Common myeloid progenitor, CD34-positive (primary cell): ENCODE results near the gene MYLK.
"Not testable (repeated sequence)": the region's sequence is repeated elsewhere in the genome, so short reads cannot be mapped to it uniquely, and the experiment has no call there.

ENCODE experiments used
- CTCF ChIA-PET: fragments of 350-600 bp; sonication (Branson Sonifier 250); formaldehyde crosslinking; loops from one replicate; lab custom pipeline; 2021; ENCODE audit warnings: antibody characterized with exemption; lab: Charles Lee
- POLR2A ChIA-PET: fragments of 350-600 bp; sonication (Branson Sonifier 250); formaldehyde crosslinking; loops from one replicate; lab custom pipeline; 2021; ENCODE audit warnings: antibody characterized with exemption; lab: Charles Lee
- DNase-seq, 3 donors: peaks; one replicate each; pipeline versions ENCODE4 v3.0.0 to v3.0.0-alpha.2; 2013
- H3K27ac ChIP-seq, 2 experiments: 1 replicate in 1 of 2; 2 replicates in 1 of 2; pipeline ENCODE4 v1.7.0; 2013; ENCODE audit warnings: inconsistent platforms in 2 of 2, low read length in 2 of 2, mild to moderate bottlenecking in 2 of 2, low read depth in 1 of 2, moderate library complexity in 1 of 2; ENCODE audit not compliant: severe bottlenecking in 2 of 2, insufficient read depth in 1 of 2, poor library complexity in 1 of 2
- H3K27me3 ChIP-seq, 5 experiments: replicated peaks in 2 of 5; 1 replicate in 3 of 5; 2 replicates in 2 of 5; pipeline versions ENCODE4 v1.6.1 to v1.7.0; 2013; ENCODE audit warnings: low read length in 4 of 5, mild to moderate bottlenecking in 2 of 5, moderate library complexity in 2 of 5, inconsistent platforms in 1 of 5; ENCODE audit not compliant: insufficient read depth in 5 of 5, control insufficient read depth in 4 of 5
- H3K36me3 ChIP-seq, 4 experiments: 1 replicate in 2 of 4; 2 replicates in 2 of 4; pipeline versions ENCODE4 v1.6.1 to v1.7.0; 2013; ENCODE audit warnings: low read length in 3 of 4, control low read depth in 1 of 4, mild to moderate bottlenecking in 1 of 4; ENCODE audit not compliant: control insufficient read depth in 4 of 4, insufficient read depth in 4 of 4
- H3K4me1 ChIP-seq, 4 experiments: 1 replicate in 3 of 4; 2 replicates in 1 of 4; pipeline versions ENCODE4 v1.6.1 to v1.7.1; 2013; ENCODE audit warnings: low read length in 3 of 4, mild to moderate bottlenecking in 3 of 4, control low read depth in 1 of 4, inconsistent platforms in 1 of 4, moderate library complexity in 1 of 4; ENCODE audit not compliant: control insufficient read depth in 4 of 4, insufficient read depth in 4 of 4; ENCODE audit errors: control extremely low read depth in 1 of 4
- H3K4me3 ChIP-seq, 7 experiments: 1 replicate in 4 of 7; 2 replicates in 3 of 7; pipeline versions ENCODE4 v1.5.1 to v1.7.0; 2013; ENCODE audit warnings: mild to moderate bottlenecking in 7 of 7, low read length in 6 of 7, moderate library complexity in 6 of 7, inconsistent platforms in 2 of 7, low read depth in 2 of 7, control low read depth in 1 of 7; ENCODE audit not compliant: insufficient read depth in 4 of 7, control insufficient read depth in 1 of 7; ENCODE audit errors: extremely low read depth in 1 of 7
- H3K9me3 ChIP-seq, 5 experiments: 1 replicate in 4 of 5; 2 replicates in 1 of 5; pipeline versions ENCODE4 v1.6.1 to v1.7.1; 2013; ENCODE audit warnings: low read length in 4 of 5, mild to moderate bottlenecking in 2 of 5, inconsistent platforms in 1 of 5, low read depth in 1 of 5, moderate library complexity in 1 of 5; ENCODE audit not compliant: control insufficient read depth in 4 of 5, insufficient read depth in 2 of 5; ENCODE audit errors: control extremely low read depth in 1 of 5
- WGBS: methylation state at CpG from one replicate; pipeline ENCODE4 v1.1.5; 2013; ENCODE audit not compliant: insufficient coverage; 5-methylcytosine and 5-hydroxymethylcytosine counted together

Gene MYLK

GRCh38 chr3:123602325-123602724, 281.8 kb downstream of the MYLK start:
- Histone ChIP-seq H3K4me1 (peaks cover 0 to 4% (median 2%) of the 10 kb centered on the region in 4 experiments), H3K36me3 (peaks cover 0 to 5% (median 2%) of the 10 kb centered on the region in 4 experiments), H3K4me3 (no peak overlapping the region), H3K27ac (no peak overlapping the region), H3K9me3 (no peaks in the 10 kb centered on the region), H3K27me3 (no peaks in the 10 kb centered on the region)
- ChIA-PET POLR2A (no interaction called here), CTCF (no interaction called here)
- DNase-seq: no peak
- WGBS: 100% methylated on average over 1 of the region's 1 CpG

DNA sequence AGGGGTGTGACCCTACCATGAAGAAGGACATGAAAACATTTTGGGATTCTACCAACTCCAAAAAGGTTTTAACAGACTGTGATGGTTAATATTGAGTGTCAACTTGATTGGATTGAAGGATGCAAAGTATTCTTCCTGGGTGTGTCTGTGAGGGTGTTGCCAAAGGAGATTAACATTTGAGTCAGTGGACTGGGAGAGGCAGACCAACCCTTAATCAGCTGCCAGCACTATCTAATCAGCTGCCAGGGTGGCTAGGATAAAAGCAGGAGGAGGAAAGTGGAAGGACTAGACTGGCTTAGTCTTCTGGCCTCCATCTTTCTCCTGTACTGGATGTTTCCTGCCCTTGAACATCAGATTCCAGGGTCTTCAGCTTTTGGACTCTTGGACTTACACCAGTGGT, 283.3 kb downstream of the MYLK start:
- H3K27me3 ChIP-seq, POLR2A ChIA-PET: not testable (repeated sequence)

DNA sequence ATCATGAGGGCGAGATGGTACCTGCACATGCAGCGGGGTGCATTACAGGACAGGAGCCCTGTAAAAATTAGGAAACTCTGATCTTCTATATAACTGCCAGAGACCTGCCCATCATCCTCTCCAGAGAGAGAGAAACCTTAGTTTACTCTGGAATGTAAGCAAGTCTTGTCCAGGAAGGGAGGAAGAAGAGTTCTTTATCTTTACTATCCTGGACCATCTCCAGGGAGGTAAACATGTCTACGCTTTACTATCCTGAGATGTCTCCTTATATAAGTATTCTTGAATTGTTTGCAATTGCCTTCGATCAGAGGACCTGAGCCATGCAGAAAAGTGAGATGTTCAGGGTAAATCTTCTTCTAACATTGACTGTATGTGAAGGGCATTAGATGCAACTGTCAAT, 286.6 kb downstream of the MYLK start:
- ChIA-PET POLR2A (no interaction called here), CTCF (no interaction called here)
- DNase-seq: no peak
- H3K4me1 ChIP-seq: peaks cover 0 to 16% (median 9%) of the 10 kb centered on the region in 4 experiments
- no peak overlapping the region for H3K4me3 ChIP-seq
- no peaks in the 10 kb centered on the region for H3K27me3 ChIP-seq
- no peak overlapping the region for H3K27ac ChIP-seq
- H3K36me3 ChIP-seq: peaks cover 0 to 5% (median 1%) of the 10 kb centered on the region in 4 experiments
- 100% methylated on average over 1 of the region's 4 CpGs for WGBS
- H3K9me3 ChIP-seq: no peaks in the 10 kb centered on the region

More for the DNA sequence above, 283.3 kb downstream of the MYLK start:
- DNase-seq, H3K4me1 ChIP-seq, H3K27ac ChIP-seq, H3K4me3 ChIP-seq, H3K9me3 ChIP-seq, H3K36me3 ChIP-seq, CTCF ChIA-PET: not testable (repeated sequence)

DNA sequence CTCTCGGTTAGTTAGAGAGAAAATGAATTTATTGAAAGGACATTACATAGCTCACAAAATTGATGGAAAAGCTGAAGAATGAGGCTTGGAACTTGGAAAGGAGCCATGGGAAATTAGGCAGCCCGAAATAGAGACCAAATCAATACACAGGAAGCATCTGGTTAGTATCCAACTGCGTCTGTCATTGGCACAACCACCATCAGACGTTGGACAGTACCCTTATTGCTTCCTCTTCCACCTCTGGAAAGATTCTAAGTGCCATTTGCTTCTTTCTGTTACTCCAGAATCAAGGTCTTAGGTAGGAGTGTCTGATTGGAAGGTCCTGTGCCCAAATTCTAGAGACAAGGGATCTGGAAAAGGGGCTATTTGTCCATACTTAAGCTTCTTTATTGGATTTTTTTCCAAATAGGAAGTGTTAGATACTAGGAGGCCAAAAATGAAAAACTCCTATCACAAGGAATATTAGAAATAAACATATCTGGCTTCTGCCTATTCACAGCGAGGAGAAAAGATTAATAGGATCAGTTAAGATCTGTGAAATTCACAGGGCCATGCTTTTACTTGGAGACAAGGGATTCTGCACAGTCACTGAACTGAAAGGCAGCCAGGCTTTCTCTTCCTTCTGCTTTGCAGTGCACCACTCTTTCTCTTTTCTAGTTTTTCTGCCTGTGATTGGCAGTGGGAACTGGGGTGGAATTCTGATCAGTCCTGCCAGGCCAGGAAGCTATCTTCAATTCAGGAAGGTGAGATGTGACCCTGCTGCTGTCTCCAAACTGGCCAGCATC, 288.5 kb downstream of the MYLK start:
- CTCF ChIA-PET: interaction anchor here (1.4 kb wide), 1 partner anchor 11 kb away, joined by 5 read pairs; no protein-coding TSS in a partner anchor
- Histone ChIP-seq H3K4me3 (peak overlapping the region in 1 of 7 experiments; percentile 11), H3K27me3 (no peaks in the 10 kb centered on the region), H3K36me3 (peaks cover 0 to 19% (median 9%) of the 10 kb centered on the region in 4 experiments), H3K27ac (no peak overlapping the region), H3K4me1 (peaks cover 0 to 16% (median 9%) of the 10 kb centered on the region in 4 experiments), H3K9me3 (peaks cover 1 to 13% (median 4%) of the 10 kb centered on the region in 5 experiments)
- peak; percentile 19 to 74 (median 61) for DNase-seq
- POLR2A ChIA-PET: no interaction called here
- WGBS: 0% methylated on average over 2 of the region's 5 CpGs

- H3K4me3 ChIP-seq: no peak overlapping the region
- peaks cover 0 to 24% (median 14%) of the 10 kb centered on the region in 4 experiments for H3K36me3 ChIP-seq
- H3K27ac ChIP-seq: no peak overlapping the region
- H3K4me1 ChIP-seq: peaks cover 0 to 16% (median 9%) of the 10 kb centered on the region in 4 experiments
- peaks cover 1 to 26% (median 12%) of the 10 kb centered on the region in 5 experiments for H3K9me3 ChIP-seq
- CTCF ChIA-PET: no interaction called here
- WGBS: 83% methylated on average over 1 of the region's 3 CpGs
- no peaks in the 10 kb centered on the region for H3K27me3 ChIP-seq
- no peak for DNase-seq
- POLR2A ChIA-PET: no interaction called here
Measured at GRCh38 chr3:123593381-123593780, 290.8 kb downstream of the MYLK start.

- H3K4me1 ChIP-seq: peaks cover 0 to 18% (median 15%) of the 10 kb centered on the region in 4 experiments
- no peak overlapping the region for H3K4me3 ChIP-seq
- H3K27ac ChIP-seq: no peak overlapping the region
- WGBS: 96% methylated on average over 3 of the region's 3 CpGs
- peaks cover 0 to 27% (median 14%) of the 10 kb centered on the region in 4 experiments for H3K36me3 ChIP-seq
- CTCF ChIA-PET: no interaction called here
- POLR2A ChIA-PET: no interaction called here
- H3K27me3 ChIP-seq: no peaks in the 10 kb centered on the region
- H3K9me3 ChIP-seq: peaks cover 1 to 30% (median 17%) of the 10 kb centered on the region in 5 experiments
- DNase-seq: peak in 1 of 3 donors; percentile 21
Measured at GRCh38 chr3:123590685-123591450, 293.3 kb downstream of the MYLK start.
